RWPE1 (cell line): ENCODE measurements around the gene SLC25A44.
A peak's percentile ranks its signal among the peaks of the same experiment; 100 is the strongest.

Experiments used
- CTCF ChIA-PET: fragments of 350-600 bp; sonication (Branson Sonifier 250); formaldehyde crosslinking; extraction: SDS; loops from one replicate; lab custom pipeline; 2021; lab: Yijun Ruan, JAX
- POLR2A ChIA-PET: fragments of 400-600 bp; formaldehyde crosslinking; extraction: SDS; loops from one replicate; lab custom pipeline; 2020; ENCODE audit warnings: antibody characterized with exemption; ENCODE audit not compliant: low non-redundant PET; lab: Yijun Ruan, JAX
- DNase-seq: peaks from one replicate; pipeline ENCODE4 v3.0.0; 2012; ENCODE audit warnings: low spot score
- H3K27ac ChIP-seq: fragments of 450-650 bp; 2 replicates; pipeline ENCODE4 v1.5.1; 2017
- TF ChIP-seq, protein P1 (sequence below): fragments of 450-650 bp; conservative IDR thresholded peaks from 2 replicates; pipeline ENCODE4 v1.5.1; 2017; ENCODE audit warnings: low read depth, mild to moderate bottlenecking

The SLC25A44 gene

GRCh38 chr1:156200044-156200443 is 6.1 kb downstream of the SLC25A44 start:
- DNase-seq, result no peak
- TF ChIP-seq, protein P1, sequence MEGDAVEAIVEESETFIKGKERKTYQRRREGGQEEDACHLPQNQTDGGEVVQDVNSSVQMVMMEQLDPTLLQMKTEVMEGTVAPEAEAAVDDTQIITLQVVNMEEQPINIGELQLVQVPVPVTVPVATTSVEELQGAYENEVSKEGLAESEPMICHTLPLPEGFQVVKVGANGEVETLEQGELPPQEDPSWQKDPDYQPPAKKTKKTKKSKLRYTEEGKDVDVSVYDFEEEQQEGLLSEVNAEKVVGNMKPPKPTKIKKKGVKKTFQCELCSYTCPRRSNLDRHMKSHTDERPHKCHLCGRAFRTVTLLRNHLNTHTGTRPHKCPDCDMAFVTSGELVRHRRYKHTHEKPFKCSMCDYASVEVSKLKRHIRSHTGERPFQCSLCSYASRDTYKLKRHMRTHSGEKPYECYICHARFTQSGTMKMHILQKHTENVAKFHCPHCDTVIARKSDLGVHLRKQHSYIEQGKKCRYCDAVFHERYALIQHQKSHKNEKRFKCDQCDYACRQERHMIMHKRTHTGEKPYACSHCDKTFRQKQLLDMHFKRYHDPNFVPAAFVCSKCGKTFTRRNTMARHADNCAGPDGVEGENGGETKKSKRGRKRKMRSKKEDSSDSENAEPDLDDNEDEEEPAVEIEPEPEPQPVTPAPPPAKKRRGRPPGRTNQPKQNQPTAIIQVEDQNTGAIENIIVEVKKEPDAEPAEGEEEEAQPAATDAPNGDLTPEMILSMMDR, result no peak
- CTCF ChIA-PET, result interaction anchor here (0.6 to 1.0 kb wide), 2 partner anchors 42 to 71 kb away, joined by 3 to 4 read pairs; no protein-coding TSS in a partner anchor
- POLR2A ChIA-PET, result no interaction called here
- no peak overlapping the region for H3K27ac ChIP-seq

- no peak for DNase-seq
- ChIA-PET POLR2A (no interaction called here), CTCF (no interaction called here)
- TF ChIP-seq, protein P1, result no peak
- H3K27ac ChIP-seq, result no peak overlapping the region
These were observed 9.4 kb downstream of the SLC25A44 start for GRCh38 chr1:156203331-156203730.

GRCh38 chr1:156204686-156205085 is 10.8 kb downstream of the SLC25A44 start:
- peak overlapping the region; percentile 7; the same call in 1 of the 2 replicates for H3K27ac ChIP-seq
- POLR2A ChIA-PET, result interaction anchor here (0.5 to 0.6 kb wide), 2 partner anchors 26 to 249 kb away, joined by 4 read pairs; no protein-coding TSS in a partner anchor
- no peak for DNase-seq
- TF ChIP-seq, protein P1, result no peak
- CTCF ChIA-PET, result no interaction called here

DNA sequence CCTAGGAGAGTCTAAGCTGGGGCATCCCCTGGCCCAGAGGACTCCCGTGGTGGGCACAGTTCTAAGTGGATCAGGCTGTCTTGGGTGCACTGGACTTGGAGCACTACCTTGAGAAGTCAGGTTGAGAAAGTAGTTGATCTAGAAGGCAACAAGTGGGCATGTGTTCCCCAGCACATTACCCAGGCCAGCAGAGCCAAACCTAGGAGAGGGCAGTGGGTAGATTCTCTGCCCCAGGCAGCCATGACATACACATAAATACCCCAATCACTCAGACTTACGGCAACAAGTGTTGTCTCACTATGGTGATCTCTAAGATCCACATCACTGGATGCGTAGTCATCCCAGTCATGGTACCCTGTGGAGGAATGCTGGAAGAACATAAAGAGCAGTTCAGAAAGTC is 17.3 kb downstream of the SLC25A44 start:
- TF ChIP-seq, protein P1, result no peak
- ChIA-PET POLR2A (no interaction called here), CTCF (interaction anchor here (0.7 kb wide), 1 partner anchor 12 kb away, joined by 3 read pairs; no protein-coding TSS in a partner anchor)
- H3K27ac ChIP-seq, result peak overlapping the region; percentile 36
- DNase-seq, result no peak

- CTCF ChIA-PET, result interaction anchor here (0.6 to 1.0 kb wide), 2 partner anchors 116 to 335 kb away, joined by 3 to 5 read pairs; no protein-coding TSS in a partner anchor
- H3K27ac ChIP-seq, result peak overlapping the region; percentile 93; the same call in 1 of the 2 replicates
- POLR2A ChIA-PET, result interaction anchor here (0.9 to 1.0 kb wide), 2 partner anchors 98 to 162 kb away, joined by 3 read pairs; no protein-coding TSS in a partner anchor
- TF ChIP-seq, protein P1, result no peak
- no peak for DNase-seq
These were observed 18.2 kb downstream of the SLC25A44 start for GRCh38 chr1:156212130-156212529.

GRCh38 chr1:156212833-156213643 is 19.1 kb downstream of the SLC25A44 start, which contains the start of gene PMF1:
Gene PMF1 (plus strand): TSS chr1:156213007. CDS start chr1:156213016, 9 bp downstream.
- peak; percentile 99 for DNase-seq
- ChIA-PET CTCF (interaction anchor here (0.6 to 1.1 kb wide), 4 partner anchors 12 to 336 kb away, joined by 3 to 8 read pairs (median 4); no protein-coding TSS in a partner anchor), POLR2A (interaction anchor here (0.6 to 1.0 kb wide), 6 partner anchors 17 to 163 kb away, joined by 3 to 5 read pairs (median 4); no protein-coding TSS in a partner anchor)
- H3K27ac ChIP-seq, result peak within 1 kb of the TSS; percentile 93
- TF ChIP-seq, protein P1, result no peak
